GM21447 (cell line): ENCODE data around the gene CCNY.
"Not testable (repeated sequence)": the region's sequence is repeated elsewhere in the genome, so short reads cannot be mapped to it uniquely, and the experiment has no call there.

ENCODE experiments used
- ATAC-seq: cut with Tn5 transposase; IDR thresholded peaks from one replicate; pipeline ENCODE4 v1.9.1; 2021; ENCODE audit not compliant: unreplicated experiment

The CCNY gene

GRCh38 chr10:35336084-35336831 lies at the start of gene CCNY:
Gene CCNY (plus strand): TSS chr10:35336509. CDS start chr10:35337054, 545 bp downstream.
- ATAC-seq, result peak; percentile 50

DNA sequence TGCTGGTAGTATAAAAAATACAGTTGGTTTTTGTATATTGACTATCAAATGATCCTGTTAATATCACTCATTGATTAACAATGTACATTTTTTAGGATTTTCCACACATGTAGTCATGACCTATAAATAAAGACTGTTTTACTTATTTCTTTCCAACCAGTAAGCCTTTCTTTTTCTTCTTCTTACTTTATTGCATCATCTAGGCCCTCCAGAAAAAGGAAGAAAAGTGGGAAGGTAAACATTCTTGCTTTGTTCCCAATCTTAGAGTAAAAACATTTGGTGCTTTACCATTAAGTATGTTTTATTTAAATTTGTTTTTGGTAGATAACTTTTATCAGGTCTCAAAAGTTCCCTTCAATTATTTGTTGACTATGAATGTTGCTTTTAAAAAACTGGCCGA lies 47.1 kb upstream of the CCNY start:
- no peak for ATAC-seq

- no peak for ATAC-seq
These were observed 41.8 kb upstream of the CCNY start for GRCh38 chr10:35294506-35294905.

DNA sequence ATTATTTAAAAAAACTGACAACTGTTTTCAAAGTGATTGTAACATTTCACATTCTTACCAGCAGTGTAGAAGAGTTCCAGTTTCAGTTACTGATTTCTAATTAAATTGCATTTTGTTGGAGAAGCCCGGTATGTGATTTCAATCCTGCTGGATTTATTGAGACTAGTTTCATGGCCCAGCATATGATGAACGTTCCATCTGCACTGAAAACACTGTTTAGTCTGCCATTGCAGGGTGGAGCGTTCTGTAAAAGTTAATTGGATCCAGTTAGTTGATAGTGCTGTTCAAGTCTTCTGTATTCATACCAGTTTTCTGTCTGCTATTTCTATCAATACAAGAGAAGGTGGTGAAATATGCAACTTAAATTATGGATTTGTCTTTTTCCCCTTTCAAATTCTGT lies 37.3 kb upstream of the CCNY start:
- no peak for ATAC-seq

- peak; percentile 98 for ATAC-seq
These were observed 36.1 kb upstream of the CCNY start for GRCh38 chr10:35300063-35300699.

DNA sequence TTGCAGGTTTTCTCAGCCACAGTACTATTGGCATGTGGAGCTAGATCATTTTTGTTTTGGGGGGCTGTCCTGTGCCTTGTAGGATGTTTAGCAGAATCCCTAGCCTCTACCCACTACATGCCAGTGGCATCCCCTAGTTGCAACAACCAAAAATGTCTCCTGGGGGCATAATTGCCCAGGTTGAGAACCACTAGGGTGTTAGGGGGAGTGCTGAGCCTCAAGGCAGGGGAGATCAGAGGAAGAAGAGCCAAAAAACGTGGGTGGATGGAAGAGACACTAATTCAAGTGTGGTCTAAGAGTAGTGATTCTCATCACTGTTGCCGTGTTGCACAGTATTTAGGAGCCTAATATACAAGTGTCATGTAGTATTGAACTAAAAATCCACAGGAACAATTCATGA lies 31.7 kb upstream of the CCNY start:
- no peak for ATAC-seq

DNA sequence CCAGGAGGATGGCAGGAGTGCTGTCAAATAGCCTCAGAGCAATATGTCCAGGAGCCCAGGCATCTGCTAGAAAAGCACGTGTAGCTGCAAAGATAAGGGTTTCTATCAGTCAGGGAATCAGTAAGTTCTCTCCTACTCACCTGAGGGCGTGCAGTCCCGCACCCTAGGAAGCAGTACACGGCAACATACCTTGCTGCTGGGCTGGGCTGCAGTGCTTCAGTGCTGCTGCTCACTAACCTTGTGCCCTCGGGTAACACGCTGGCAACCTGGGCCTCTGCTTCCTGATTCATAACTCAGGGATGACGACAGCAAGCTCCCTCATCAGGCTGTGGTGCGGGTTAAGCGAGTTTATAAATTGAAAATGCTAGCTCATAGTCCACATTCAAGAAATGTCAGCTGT lies 29.5 kb upstream of the CCNY start:
- no peak for ATAC-seq

DNA sequence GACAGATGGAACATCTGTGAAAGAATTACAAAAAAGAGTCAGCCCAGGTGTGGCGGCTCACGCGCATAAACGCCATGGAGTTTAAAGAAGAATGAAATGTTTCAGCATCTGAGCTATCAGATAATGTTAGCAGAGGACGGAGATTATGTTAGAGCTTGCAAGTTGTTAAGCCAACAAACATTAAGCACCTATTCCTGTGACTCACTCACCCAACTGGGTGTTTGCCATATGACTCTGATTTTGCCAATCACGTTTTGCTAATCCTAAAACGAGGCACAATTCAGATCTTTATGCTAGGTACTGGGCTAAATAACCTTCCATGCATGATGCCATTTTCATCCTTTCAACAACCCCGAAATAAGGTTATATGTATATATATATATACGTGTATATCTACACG lies 29.0 kb upstream of the CCNY start:
- no peak for ATAC-seq

GRCh38 chr10:35308809-35309208 lies 27.5 kb upstream of the CCNY start:
- ATAC-seq, result no peak

- not testable (repeated sequence) for ATAC-seq
These were observed 22.2 kb upstream of the CCNY start for GRCh38 chr10:35314142-35314541.

DNA sequence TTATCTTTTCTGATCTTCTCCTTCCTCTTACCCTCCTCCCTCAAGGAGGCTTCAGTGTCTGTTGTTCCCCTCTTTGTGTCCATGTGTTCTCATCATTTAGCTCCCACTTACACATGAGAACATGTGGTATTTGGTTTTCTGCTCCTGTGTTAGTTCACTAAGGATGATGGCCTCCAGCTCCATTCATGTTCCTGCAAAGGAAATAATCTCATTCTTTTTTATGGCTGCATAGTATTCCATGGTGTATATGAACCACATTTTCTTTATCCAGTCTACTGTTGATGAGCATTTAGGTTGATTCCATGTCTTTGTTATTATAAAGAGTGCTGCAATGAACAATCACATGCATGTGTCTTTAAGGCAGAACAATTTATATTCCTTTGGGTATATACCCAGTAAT lies 21.1 kb upstream of the CCNY start:
- not testable (repeated sequence) for ATAC-seq

DNA sequence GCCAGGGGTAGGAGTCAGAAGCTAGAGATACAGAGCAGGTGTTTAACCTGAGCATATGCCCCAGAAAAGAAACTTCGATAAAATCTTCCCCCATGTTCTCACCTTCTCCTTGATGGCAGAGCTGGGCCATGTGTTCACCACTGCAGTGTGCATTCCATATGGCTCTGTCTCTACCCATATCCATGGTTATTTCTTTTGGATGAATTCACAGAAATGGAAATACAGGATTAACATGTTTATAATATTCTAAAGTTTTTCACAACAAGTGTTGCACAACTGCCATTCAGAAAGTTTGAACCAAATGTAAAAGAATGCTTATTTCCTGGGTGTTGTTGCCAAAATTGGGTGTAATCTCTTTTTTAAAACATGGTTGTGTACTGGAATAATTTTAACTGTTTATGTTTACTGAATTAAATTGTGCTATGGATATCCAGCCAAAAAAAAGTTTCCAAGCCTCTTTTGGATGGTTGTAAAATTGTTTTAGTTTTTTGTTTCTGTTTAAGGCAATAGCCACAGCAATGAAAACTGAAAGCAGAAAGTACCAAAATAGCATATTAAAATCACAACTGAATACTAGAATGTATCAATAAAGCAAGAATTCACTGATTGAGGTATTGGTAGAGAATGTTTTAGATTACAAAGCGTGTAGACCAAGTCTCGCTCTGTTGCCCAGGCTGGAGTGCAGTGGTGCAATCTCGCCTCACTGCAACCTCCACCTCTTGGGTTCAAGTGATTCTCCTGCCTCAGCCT lies 19.9 kb upstream of the CCNY start:
- ATAC-seq, result peak; percentile 58

- no peak for ATAC-seq
These were observed 17.8 kb upstream of the CCNY start for GRCh38 chr10:35318551-35318950.

DNA sequence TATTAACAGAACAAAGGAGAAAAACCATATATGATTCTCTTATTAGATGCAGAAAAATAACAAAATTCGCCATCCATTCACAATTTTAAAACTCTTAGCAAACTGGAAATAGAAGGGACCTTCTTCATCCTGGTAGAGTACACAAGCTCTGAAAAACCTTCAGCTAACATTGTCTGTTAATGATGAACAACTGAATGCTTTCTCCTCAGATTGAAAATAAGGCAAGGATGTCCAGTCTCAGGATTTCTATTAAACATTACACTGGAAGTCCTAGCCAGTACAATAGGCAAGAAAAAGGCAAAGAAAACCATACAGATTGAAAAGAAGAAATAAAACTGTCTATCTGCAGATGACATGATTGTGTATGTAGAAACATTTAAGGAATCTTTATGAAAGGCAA lies 16.0 kb upstream of the CCNY start:
- no peak for ATAC-seq

- no peak for ATAC-seq
These were observed 13.7 kb upstream of the CCNY start for GRCh38 chr10:35322636-35323035.

DNA sequence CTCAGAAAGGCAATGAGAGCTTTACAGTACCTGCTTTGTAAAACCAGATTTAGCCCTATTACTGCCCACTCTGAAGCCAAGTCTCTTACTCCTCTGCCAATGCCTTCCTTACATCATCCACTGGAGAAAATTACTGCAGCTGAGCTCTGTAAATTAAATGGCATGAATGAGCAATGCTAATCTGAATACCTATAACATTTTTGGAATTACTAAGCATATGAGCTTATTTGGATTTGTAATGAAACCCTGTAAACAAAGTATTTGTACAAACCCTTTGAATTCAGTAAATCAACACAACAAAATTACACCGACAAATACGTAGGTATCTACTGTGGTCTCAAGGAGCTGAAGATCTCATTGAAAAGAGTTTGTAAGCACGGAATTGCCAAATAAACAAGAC lies 12.1 kb upstream of the CCNY start:
- ATAC-seq, result no peak

DNA sequence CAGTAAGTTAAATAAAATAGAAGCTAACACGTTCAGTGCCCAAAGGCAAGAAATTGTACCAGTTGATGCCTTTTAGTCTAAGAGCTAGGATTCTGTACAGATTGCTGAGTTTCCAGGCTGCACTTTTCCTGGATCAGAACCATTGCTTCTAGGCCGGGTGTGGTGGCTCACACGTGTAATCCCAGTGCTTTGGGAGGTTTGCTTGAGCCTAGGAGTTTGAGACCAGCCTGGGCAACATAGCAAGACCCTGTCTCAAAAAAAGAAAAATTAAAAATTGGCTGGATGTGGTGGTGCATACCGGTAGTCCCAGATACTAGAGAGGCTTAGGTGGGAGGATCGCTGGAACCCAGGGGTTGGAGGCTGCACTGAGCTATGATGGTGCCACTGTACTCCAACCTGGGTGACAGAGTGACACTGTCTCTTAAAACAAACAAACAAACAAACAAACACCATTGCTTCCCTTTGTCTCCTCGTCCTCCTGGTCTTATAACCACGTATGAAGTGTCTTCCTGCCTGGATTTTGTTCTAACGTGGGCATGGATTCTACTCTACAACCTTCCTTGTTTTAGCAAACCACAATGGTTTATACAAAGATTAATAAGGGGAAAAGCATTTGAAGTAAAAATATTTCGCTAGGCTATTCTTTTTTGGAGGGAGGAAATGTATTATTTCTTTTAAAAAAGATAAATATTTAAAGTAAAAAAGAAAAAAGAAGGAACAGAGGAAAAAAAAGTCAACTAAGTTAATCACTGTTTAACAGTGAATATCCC lies 9.7 kb upstream of the CCNY start:
- no peak for ATAC-seq

DNA sequence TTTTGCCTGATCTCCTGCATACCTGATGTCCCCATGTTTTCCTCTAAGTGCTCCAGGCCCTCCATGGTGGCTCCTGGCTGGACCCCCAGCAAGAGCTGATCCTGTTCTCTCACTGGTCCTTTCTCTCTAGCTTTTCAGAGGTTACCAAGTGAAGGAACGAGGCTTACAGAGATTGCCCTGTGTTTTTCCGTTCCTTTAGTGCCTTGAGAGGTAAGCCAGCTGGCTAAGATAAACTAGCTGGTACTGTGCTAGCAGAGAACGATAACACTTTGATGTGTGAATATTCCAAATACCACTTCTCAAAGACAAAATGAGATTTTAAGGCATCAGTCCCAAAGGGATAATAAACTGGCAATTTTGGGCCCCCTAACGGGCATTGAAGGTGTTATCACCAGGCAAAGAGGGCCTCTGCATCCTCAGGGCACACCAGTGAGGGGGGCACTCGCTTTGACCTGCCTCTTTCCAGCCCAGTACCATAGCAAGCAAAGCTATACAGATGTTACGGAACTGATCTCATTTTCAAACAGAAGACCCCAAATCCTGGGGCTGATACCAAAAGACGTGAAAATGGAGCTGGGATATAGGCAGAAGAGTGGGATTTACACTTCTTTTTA lies 8.4 kb upstream of the CCNY start:
- no peak for ATAC-seq

DNA sequence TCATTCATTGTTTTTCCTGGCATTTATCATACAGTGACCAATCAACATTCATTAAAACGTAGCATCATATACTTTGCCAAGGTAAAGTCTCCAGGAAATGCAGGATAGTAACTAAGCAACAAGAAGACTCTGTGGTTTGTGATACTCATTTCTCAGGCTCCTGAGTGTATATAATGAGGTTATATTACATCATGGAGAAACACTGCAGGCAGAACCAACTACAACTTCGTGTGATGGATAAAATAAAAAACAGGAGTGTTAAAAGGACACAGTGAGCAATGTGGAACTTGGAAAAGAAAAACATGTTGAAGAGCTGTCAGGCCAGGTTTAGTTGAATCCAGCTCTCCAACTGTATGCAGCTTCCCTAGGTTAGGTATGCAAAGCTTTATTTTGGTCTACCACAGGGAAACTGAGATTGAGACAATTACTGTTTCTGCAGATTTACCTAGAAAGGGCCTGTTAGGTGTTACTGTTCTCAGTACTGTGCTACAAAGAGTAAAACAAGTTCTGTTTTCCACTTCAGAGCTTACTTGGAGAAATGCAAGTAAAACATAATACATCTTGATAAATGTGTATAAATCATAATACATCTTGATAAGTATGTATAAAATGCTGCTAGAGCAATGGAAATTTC lies 7.8 kb upstream of the CCNY start:
- no peak for ATAC-seq

DNA sequence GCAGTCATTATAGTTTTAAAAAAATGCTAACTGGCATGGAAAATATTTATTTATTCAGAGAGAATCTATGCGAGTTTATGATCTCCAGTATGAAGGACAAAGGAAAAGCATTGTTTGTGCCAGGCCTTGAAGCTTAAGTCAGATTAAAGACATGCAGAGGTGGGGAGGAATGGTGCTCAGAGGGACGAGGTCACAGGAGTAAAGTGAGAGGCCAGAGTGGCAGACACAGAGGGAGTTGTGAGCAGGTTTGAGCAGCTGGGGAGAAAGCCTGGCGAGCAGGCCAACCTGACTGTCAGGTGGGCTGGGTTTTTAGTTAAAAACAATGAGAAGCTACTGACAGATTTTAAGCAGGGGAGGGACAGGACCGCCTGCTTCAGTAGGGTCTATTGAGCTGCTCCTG lies 6.8 kb upstream of the CCNY start:
- no peak for ATAC-seq
